ENCODE measurements around the gene GPR137.
A peak's percentile ranks its signal among the peaks of the same experiment; 100 is the strongest.

GPR137 gene

DNA sequence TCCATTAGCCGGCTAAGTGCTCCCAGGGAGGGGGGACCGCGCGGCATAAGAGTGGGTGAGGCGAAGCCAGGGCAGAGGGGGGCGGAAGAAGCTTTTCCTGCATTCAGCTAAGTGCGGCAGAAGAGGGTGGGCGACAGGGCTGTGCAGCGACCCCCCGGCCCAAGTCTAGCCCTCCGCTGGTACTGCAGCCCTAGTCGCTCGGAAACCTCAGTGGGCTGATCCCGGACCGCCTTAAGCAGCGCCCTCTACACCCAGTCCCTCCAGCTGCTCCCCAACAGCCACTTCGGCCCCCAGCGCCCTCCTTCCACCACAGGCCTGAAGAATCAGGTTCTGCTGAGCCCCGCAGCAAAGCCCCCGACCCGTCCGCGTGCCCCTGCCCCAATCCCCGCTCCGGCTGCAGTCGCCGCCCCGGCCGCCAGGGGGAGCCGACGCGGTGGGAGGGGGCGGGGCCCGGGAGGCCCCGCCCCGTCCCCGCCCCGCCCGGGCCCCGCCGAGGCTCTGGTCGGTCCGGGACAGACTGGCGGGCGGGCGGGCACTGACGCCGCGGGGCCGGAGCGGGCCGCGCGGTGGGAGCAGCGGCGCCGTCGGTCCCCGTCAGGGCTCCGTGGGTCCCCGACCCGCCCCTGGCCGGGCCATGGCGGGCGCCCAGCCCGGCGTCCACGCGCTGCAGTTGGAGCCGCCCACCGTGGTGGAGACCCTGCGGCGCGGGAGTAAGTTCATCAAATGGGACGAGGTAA, 34.5 kb upstream of the GPR137 start, which contains the start of gene PLCB3:
Gene PLCB3, plus strand, starts transcription at position 515 of the 737 bp plus-strand sequence. Its CDS starts 120 bp downstream, at position 635.
- H3K18ac ChIP-seq (ENCODE audit: low read length): peak within 1 kb of the TSS; percentile 85
- H3K56ac ChIP-seq (ENCODE audit: low read length): peak within 1 kb of the TSS; percentile 94
- H2BK5ac ChIP-seq (ENCODE audit: low read length): no peak within 1 kb of the TSS
- H3K27me3 ChIP-seq (ENCODE audit: insufficient read depth, low read length, poor library complexity): no peaks in the 10 kb centered on the region
- peak within 1 kb of the TSS; percentile 82 for H3K4me2 ChIP-seq (ENCODE audit: low read length)
- no peak within 1 kb of the TSS for H2BK120ac ChIP-seq (ENCODE audit: low read depth, low read length)
- no peak within 1 kb of the TSS for H2BK15ac ChIP-seq (replicated peaks; ENCODE audit: low read depth)
- peak within 1 kb of the TSS; percentile 59 for H2AK5ac ChIP-seq (ENCODE audit: low read length)
- H3K9ac ChIP-seq (ENCODE audit: low read length): peak within 1 kb of the TSS; percentile 95
- peaks cover 12% of the 10 kb centered on the region for H3K4me1 ChIP-seq (ENCODE audit: control insufficient read depth, low read depth, low read length)
- H3K4ac ChIP-seq (ENCODE audit: low read depth, low read length): peak within 1 kb of the TSS; percentile 75
- H3K27ac ChIP-seq (ENCODE audit: low read depth, low read length): peak within 1 kb of the TSS; percentile 68
- H4K5ac ChIP-seq (ENCODE audit: low read length): no peak within 1 kb of the TSS
- H3K23ac ChIP-seq (ENCODE audit: low read length): peak within 1 kb of the TSS; percentile 57
- no CpG with 5 or more reads among the region's 75 CpGs for WGBS (ENCODE audit: extremely low coverage, insufficient coverage, low lambda C conversion rate)
- H4K8ac ChIP-seq (ENCODE audit: low read depth, low read length): no peak within 1 kb of the TSS
- H3K79me1 ChIP-seq (ENCODE audit: low read length): peaks cover 13% of the 10 kb centered on the region
- peaks cover 4% of the 10 kb centered on the region for H3K36me3 ChIP-seq (ENCODE audit: control insufficient read depth, insufficient read depth, low read length)
- peak within 1 kb of the TSS; percentile 82 for H3K4me3 ChIP-seq (ENCODE audit: low read length)
- peaks cover 14% of the 10 kb centered on the region for H3K79me2 ChIP-seq (ENCODE audit: control insufficient read depth, insufficient read depth, low read length)
- DNase-seq: peak; percentile 53

DNA sequence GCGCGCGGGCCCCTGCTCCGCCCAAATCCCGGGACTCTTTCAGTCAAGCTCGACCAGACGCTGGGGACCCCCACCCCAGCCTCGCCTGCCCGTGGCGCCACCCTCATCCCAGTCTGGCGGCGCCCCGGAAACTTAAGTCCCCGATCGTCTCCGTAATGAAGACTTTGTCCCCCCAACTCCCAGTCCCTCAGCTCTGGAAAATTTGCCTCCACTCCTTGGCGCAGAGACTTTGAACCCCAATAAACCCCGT, 34.0 kb upstream of the GPR137 start:
- Histone ChIP-seq H2BK15ac (replicated peaks; ENCODE audit: low read depth) (no peak overlapping the region), H3K56ac (ENCODE audit: low read length) (peak overlapping the region; percentile 94), H3K79me1 (ENCODE audit: low read length) (peaks cover 13% of the 10 kb centered on the region), H3K18ac (ENCODE audit: low read length) (peak overlapping the region; percentile 16), H2BK5ac (ENCODE audit: low read length) (no peak overlapping the region), H3K4me2 (ENCODE audit: low read length) (peak overlapping the region; percentile 82), H3K4ac (ENCODE audit: low read depth, low read length) (peak overlapping the region; percentile 21), H3K23ac (ENCODE audit: low read length) (peak overlapping the region; percentile 57), H3K9ac (ENCODE audit: low read length) (peak overlapping the region; percentile 95), H3K4me1 (ENCODE audit: control insufficient read depth, low read depth, low read length) (peaks cover 12% of the 10 kb centered on the region), H3K79me2 (ENCODE audit: control insufficient read depth, insufficient read depth, low read length) (peaks cover 12% of the 10 kb centered on the region), H3K36me3 (ENCODE audit: control insufficient read depth, insufficient read depth, low read length) (peaks cover 5% of the 10 kb centered on the region), H2AK5ac (ENCODE audit: low read length) (no peak overlapping the region), H4K8ac (ENCODE audit: low read depth, low read length) (no peak overlapping the region), H3K4me3 (ENCODE audit: low read length) (peak overlapping the region; percentile 82), H3K27me3 (ENCODE audit: insufficient read depth, low read length, poor library complexity) (no peaks in the 10 kb centered on the region), H4K5ac (ENCODE audit: low read length) (no peak overlapping the region), H3K27ac (ENCODE audit: low read depth, low read length) (no peak overlapping the region), H2BK120ac (ENCODE audit: low read depth, low read length) (no peak overlapping the region)
- no CpG with 5 or more reads among the region's 18 CpGs for WGBS (ENCODE audit: extremely low coverage, insufficient coverage, low lambda C conversion rate)
- DNase-seq: no peak

DNA sequence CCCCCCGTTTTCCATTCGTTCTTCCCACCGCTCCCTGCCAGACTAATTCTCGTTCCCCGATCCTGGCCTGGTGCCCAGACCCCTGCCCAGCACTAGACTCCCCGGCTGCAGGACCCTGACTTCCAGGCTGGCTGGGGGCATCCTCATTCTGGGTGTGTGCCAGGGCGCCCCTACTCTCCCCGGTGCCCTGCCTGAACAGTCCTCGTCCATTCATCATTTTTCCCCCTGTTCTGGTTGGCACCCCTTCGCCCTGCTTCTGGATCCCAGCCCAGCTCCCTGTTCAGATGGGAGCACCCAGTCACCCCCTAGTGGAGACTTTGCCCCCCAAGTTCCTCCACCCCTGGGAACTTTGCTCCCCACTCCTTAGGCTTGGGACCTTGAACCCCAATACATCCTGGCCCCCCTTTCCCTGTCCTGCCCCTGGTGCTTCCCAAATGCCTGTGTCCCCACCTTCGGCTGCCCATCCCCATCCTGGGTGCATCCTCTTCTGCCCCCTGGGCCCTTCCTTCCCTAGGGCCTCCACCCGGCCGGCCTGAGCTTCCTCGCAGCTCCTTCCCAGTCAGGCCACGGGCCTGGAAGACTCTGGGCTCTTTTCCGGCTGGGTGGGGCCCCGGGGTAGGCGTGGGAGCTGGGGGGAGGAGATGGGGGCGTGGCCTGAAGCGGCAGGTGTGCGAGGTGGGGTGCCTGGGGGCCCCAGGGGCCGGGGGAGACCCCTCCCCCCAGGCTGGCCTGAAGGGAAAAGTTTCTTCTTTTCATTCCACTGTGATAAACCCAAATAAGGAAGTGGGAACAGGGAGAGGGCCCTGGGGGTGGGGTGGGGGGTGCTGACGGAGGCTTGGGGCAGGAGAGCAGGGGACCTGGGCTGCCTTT, 33.4 kb upstream of the GPR137 start:
- Histone ChIP-seq H3K23ac (ENCODE audit: low read length) (peak overlapping the region; percentile 57), H3K56ac (ENCODE audit: low read length) (peak overlapping the region; percentile 94), H2BK5ac (ENCODE audit: low read length) (no peak overlapping the region), H3K27me3 (ENCODE audit: insufficient read depth, low read length, poor library complexity) (no peaks in the 10 kb centered on the region), H2AK5ac (ENCODE audit: low read length) (peak overlapping the region; percentile 59), H3K79me2 (ENCODE audit: control insufficient read depth, insufficient read depth, low read length) (peaks cover 12% of the 10 kb centered on the region), H3K36me3 (ENCODE audit: control insufficient read depth, insufficient read depth, low read length) (peaks cover 5% of the 10 kb centered on the region), H4K5ac (ENCODE audit: low read length) (no peak overlapping the region), H3K18ac (ENCODE audit: low read length) (peak overlapping the region; percentile 16), H3K9ac (ENCODE audit: low read length) (peak overlapping the region; percentile 95), H3K4ac (ENCODE audit: low read depth, low read length) (peak overlapping the region; percentile 21), H2BK15ac (replicated peaks; ENCODE audit: low read depth) (no peak overlapping the region), H3K27ac (ENCODE audit: low read depth, low read length) (no peak overlapping the region), H3K79me1 (ENCODE audit: low read length) (peaks cover 13% of the 10 kb centered on the region), H3K4me3 (ENCODE audit: low read length) (peak overlapping the region; percentile 82), H2BK120ac (ENCODE audit: low read depth, low read length) (no peak overlapping the region), H4K8ac (ENCODE audit: low read depth, low read length) (no peak overlapping the region), H3K4me2 (ENCODE audit: low read length) (peak overlapping the region; percentile 82), H3K4me1 (ENCODE audit: control insufficient read depth, low read depth, low read length) (peaks cover 12% of the 10 kb centered on the region)
- peak; percentile 54 for DNase-seq
- WGBS (ENCODE audit: extremely low coverage, insufficient coverage, low lambda C conversion rate): no CpG with 5 or more reads among the region's 23 CpGs

DNA sequence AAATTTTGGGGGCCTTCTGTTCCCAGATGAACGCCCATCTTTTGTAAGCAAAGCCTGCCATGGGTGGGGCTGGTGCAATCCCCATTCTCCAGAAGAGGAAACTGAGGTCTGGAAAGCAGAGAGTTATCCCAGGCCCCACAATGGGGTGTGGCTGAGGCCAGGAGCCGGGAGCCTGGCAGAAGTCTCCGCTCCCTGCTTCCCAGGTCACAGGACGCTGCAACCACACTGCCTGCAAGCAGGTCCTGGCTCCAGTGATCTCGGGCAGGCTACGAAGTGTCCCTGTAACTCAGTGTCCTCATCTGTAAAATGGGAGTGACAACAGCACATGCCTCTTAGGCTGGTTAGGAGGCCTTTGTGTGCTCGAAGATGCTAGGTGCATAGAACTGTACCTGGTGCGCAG, 32.6 kb upstream of the GPR137 start:
- Histone ChIP-seq H3K4me1 (ENCODE audit: control insufficient read depth, low read depth, low read length) (peaks cover 10% of the 10 kb centered on the region), H2BK120ac (ENCODE audit: low read depth, low read length) (no peak overlapping the region), H3K4me3 (ENCODE audit: low read length) (no peak overlapping the region), H3K18ac (ENCODE audit: low read length) (no peak overlapping the region), H3K4ac (ENCODE audit: low read depth, low read length) (no peak overlapping the region), H3K9ac (ENCODE audit: low read length) (no peak overlapping the region), H3K27me3 (ENCODE audit: insufficient read depth, low read length, poor library complexity) (no peaks in the 10 kb centered on the region), H4K8ac (ENCODE audit: low read depth, low read length) (no peak overlapping the region), H3K56ac (ENCODE audit: low read length) (peak overlapping the region; percentile 38), H3K36me3 (ENCODE audit: control insufficient read depth, insufficient read depth, low read length) (peaks cover 5% of the 10 kb centered on the region), H2AK5ac (ENCODE audit: low read length) (no peak overlapping the region), H3K27ac (ENCODE audit: low read depth, low read length) (no peak overlapping the region), H3K4me2 (ENCODE audit: low read length) (no peak overlapping the region), H4K5ac (ENCODE audit: low read length) (no peak overlapping the region), H3K79me2 (ENCODE audit: control insufficient read depth, insufficient read depth, low read length) (peaks cover 12% of the 10 kb centered on the region), H2BK15ac (replicated peaks; ENCODE audit: low read depth) (no peak overlapping the region), H3K79me1 (ENCODE audit: low read length) (peaks cover 13% of the 10 kb centered on the region), H3K23ac (ENCODE audit: low read length) (no peak overlapping the region), H2BK5ac (ENCODE audit: low read length) (no peak overlapping the region)
- no peak for DNase-seq
- no CpG with 5 or more reads among the region's 8 CpGs for WGBS (ENCODE audit: extremely low coverage, insufficient coverage, low lambda C conversion rate)

DNA sequence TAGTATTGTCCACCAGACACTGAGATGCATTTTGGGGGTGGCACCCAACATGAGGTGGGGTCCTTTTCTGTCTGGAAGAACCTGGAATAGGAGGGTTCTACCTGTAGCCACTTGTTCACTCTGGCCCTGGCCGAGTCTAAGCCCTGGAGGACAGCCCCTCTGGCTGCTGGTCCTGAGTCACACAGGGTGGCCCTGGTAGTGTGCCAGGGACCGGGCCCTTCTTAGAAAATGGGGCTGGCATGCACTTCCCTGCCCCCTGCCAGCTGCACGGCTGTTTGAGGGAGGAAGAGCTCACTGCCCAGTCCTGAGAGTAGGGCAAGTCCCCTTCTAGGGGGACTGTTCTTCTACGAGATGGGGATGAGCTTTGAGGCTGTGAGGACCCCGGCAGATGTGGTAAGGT, 32.2 kb upstream of the GPR137 start:
- H2BK15ac ChIP-seq (replicated peaks; ENCODE audit: low read depth): no peak overlapping the region
- H3K27me3 ChIP-seq (ENCODE audit: insufficient read depth, low read length, poor library complexity): no peaks in the 10 kb centered on the region
- H2BK5ac ChIP-seq (ENCODE audit: low read length): no peak overlapping the region
- H3K4me1 ChIP-seq (ENCODE audit: control insufficient read depth, low read depth, low read length): peaks cover 5% of the 10 kb centered on the region
- H4K8ac ChIP-seq (ENCODE audit: low read depth, low read length): no peak overlapping the region
- H3K56ac ChIP-seq (ENCODE audit: low read length): no peak overlapping the region
- no peak overlapping the region for H4K5ac ChIP-seq (ENCODE audit: low read length)
- H3K27ac ChIP-seq (ENCODE audit: low read depth, low read length): no peak overlapping the region
- no peak overlapping the region for H3K23ac ChIP-seq (ENCODE audit: low read length)
- no peak for DNase-seq
- no peak overlapping the region for H3K9ac ChIP-seq (ENCODE audit: low read length)
- peaks cover 13% of the 10 kb centered on the region for H3K79me1 ChIP-seq (ENCODE audit: low read length)
- peaks cover 12% of the 10 kb centered on the region for H3K79me2 ChIP-seq (ENCODE audit: control insufficient read depth, insufficient read depth, low read length)
- no peak overlapping the region for H3K4me3 ChIP-seq (ENCODE audit: low read length)
- H2AK5ac ChIP-seq (ENCODE audit: low read length): no peak overlapping the region
- no CpG with 5 or more reads among the region's 5 CpGs for WGBS (ENCODE audit: extremely low coverage, insufficient coverage, low lambda C conversion rate)
- H2BK120ac ChIP-seq (ENCODE audit: low read depth, low read length): no peak overlapping the region
- no peak overlapping the region for H3K4me2 ChIP-seq (ENCODE audit: low read length)
- no peak overlapping the region for H3K4ac ChIP-seq (ENCODE audit: low read depth, low read length)
- no peak overlapping the region for H3K18ac ChIP-seq (ENCODE audit: low read length)
- peaks cover 7% of the 10 kb centered on the region for H3K36me3 ChIP-seq (ENCODE audit: control insufficient read depth, insufficient read depth, low read length)

All from mesendoderm (in vitro differentiated cells).